Measurements from ENCODE around the gene ETV1. TPM values are rescaled to one million over a fixed set of nuclear protein-coding genes. Genes with fewer than 3 reads are reported as not detected.
"Not testable (repeated sequence)": the region's sequence is repeated elsewhere in the genome, so short reads cannot be mapped to it uniquely, and the experiment has no call there.

ETV1 gene
- total RNA-seq, 1 experiment from 2014 or later, result 2.4 TPM

- DNase-seq (ENCODE audit: low spot score), result no peak
Observed at GRCh38 chr7:13932131-13932530, 57.3 kb downstream of the ETV1 start.

GRCh38 chr7:13921062-13921461, 68.4 kb downstream of the ETV1 start:
- DNase-seq (ENCODE audit: low spot score), result peak; percentile 7

- DNase-seq (ENCODE audit: low spot score), result peak; percentile 94
Observed at GRCh38 chr7:13920053-13920697, 69.3 kb downstream of the ETV1 start.

GRCh38 chr7:13918333-13918732, 71.1 kb downstream of the ETV1 start:
- not testable (repeated sequence) for DNase-seq (ENCODE audit: low spot score)

GRCh38 chr7:13917103-13917502, 72.4 kb downstream of the ETV1 start:
- DNase-seq (ENCODE audit: low spot score), result not testable (repeated sequence)

GRCh38 chr7:13915891-13916290, 73.6 kb downstream of the ETV1 start:
- no peak for DNase-seq (ENCODE audit: low spot score)

GRCh38 chr7:13912715-13913278, 76.7 kb downstream of the ETV1 start:
- peak; percentile 34 for DNase-seq (ENCODE audit: low spot score)

- DNase-seq (ENCODE audit: low spot score), result no peak
Observed at GRCh38 chr7:13911909-13912308, 77.6 kb downstream of the ETV1 start.

- no peak for DNase-seq (ENCODE audit: low spot score)
Observed at GRCh38 chr7:13910805-13911551, 78.5 kb downstream of the ETV1 start.

- no peak for DNase-seq (ENCODE audit: low spot score)
Observed at GRCh38 chr7:13908667-13909397, 80.6 kb downstream of the ETV1 start.

- DNase-seq (ENCODE audit: low spot score), result no peak
Observed at GRCh38 chr7:13907831-13908230, 81.6 kb downstream of the ETV1 start.

GRCh38 chr7:13904689-13905088, 84.8 kb downstream of the ETV1 start:
- no peak for DNase-seq (ENCODE audit: low spot score)

- no peak for DNase-seq (ENCODE audit: low spot score)
Observed at GRCh38 chr7:13904007-13904406, 85.5 kb downstream of the ETV1 start.

GRCh38 chr7:13901577-13901976, 87.9 kb downstream of the ETV1 start:
- no peak for DNase-seq (ENCODE audit: low spot score)

GRCh38 chr7:13898957-13899670, 90.4 kb downstream of the ETV1 start:
- no peak for DNase-seq (ENCODE audit: low spot score)

- no peak for DNase-seq (ENCODE audit: low spot score)
Observed at GRCh38 chr7:13897819-13898218, 91.6 kb downstream of the ETV1 start.

- no peak for DNase-seq (ENCODE audit: low spot score)
Observed at GRCh38 chr7:13894954-13895353, 94.5 kb downstream of the ETV1 start.

- DNase-seq (ENCODE audit: low spot score), result no peak
Observed at GRCh38 chr7:13894377-13894776, 95.1 kb downstream of the ETV1 start.

- no peak for DNase-seq (ENCODE audit: low spot score)
Observed at GRCh38 chr7:13890793-13891192, 98.7 kb downstream of the ETV1 start.

GRCh38 chr7:13886356-13886755, 103.1 kb downstream of the ETV1 start:
- DNase-seq (ENCODE audit: low spot score), result no peak

- no peak for DNase-seq (ENCODE audit: low spot score)
Observed at GRCh38 chr7:13882051-13882450, 107.4 kb downstream of the ETV1 start.

GRCh38 chr7:13880789-13881188, 108.7 kb downstream of the ETV1 start:
- no peak for DNase-seq (ENCODE audit: low spot score)

Measured in HT-29 (cell line).